Endothelial cell of umbilical vein (primary cell): ENCODE data around the gene POPDC3. TPM values are rescaled to one million over a fixed set of nuclear protein-coding genes. Genes with fewer than 3 reads are reported as not detected.

Source experiments
- BruUV-seq: library from RNA; stranded (reverse); fragments of 400-500 nt; replicated peaks from 2 replicates; lab custom pipeline; 2021; lab: Mats Ljungman, UMichigan
- CTCF ChIA-PET: fragments of 300-600, 350-600 bp; sonication (Branson Sonifier 250); formaldehyde crosslinking; loops from one replicate; lab custom pipeline; 2021; ENCODE audit warnings: antibody characterized with exemption, inconsistent platforms; lab: Charles Lee
- POLR2A ChIA-PET: fragments of 300-600, 350-600 bp; sonication (Branson Sonifier 250); formaldehyde crosslinking; loops from one replicate; lab custom pipeline; 2021; ENCODE audit warnings: antibody characterized with exemption, inconsistent platforms; lab: Charles Lee
- DNase-seq: peaks from one replicate; pipeline ENCODE4 v3.0.0-alpha.2; 2011; ENCODE audit warnings: low read depth, low spot score
- FAIRE-seq: peaks from 2 replicates; lab custom pipeline; 2011; peaks lifted over from hg19 to GRCh38; lab: Jason Lieb, UNC
- H2AFZ ChIP-seq: 2 replicates; pipeline ENCODE4 v1.6.0; 2012; ENCODE audit warnings: low read depth, low read length, control low read depth, inconsistent platforms
- H3K27ac ChIP-seq: 2 replicates; pipeline ENCODE4 v1.5.1; 2011; ENCODE audit warnings: low read depth, mild to moderate bottlenecking, control low read depth, low read length, moderate library complexity; ENCODE audit not compliant: insufficient read depth
- H3K27me3 ChIP-seq, 2 experiments: 2 replicates each; pipeline versions ENCODE4 v1.6.0 to v1.6.1; 2011; ENCODE audit warnings: low read length in 2 of 2, mixed read lengths in 1 of 2; ENCODE audit not compliant: control insufficient read depth in 2 of 2, insufficient read depth in 2 of 2
- H3K36me3 ChIP-seq, 2 experiments: 2 replicates in 1 of 2; 3 replicates in 1 of 2; pipeline ENCODE4 v1.5.1; 2011; ENCODE audit warnings: low read length in 2 of 2, mild to moderate bottlenecking in 1 of 2, moderate library complexity in 1 of 2; ENCODE audit not compliant: control insufficient read depth in 2 of 2, insufficient read depth in 2 of 2; ENCODE audit errors: extremely low read depth in 1 of 2
- H3K4me1 ChIP-seq: 3 replicates; pipeline ENCODE4 v1.5.1; 2011; ENCODE audit warnings: mild to moderate bottlenecking, low read length; ENCODE audit not compliant: control insufficient read depth, insufficient read depth; ENCODE audit errors: extremely low read depth
- H3K4me2 ChIP-seq: 2 replicates; pipeline ENCODE4 v1.6.1; 2011; ENCODE audit warnings: low read length, control low read depth, mixed read lengths; ENCODE audit not compliant: insufficient read depth
- H3K4me3 ChIP-seq, 3 experiments: fragments of 200-600 bp in 1 of 3; sonication (generic), shearing (Covaris generic) in 1 of 3; replicated peaks in 1 of 3; 2 replicates each; pipeline ENCODE4 v1.5.1; 2011 to 2016; ENCODE audit warnings: control low read depth in 3 of 3, low read length in 3 of 3, mild to moderate bottlenecking in 2 of 3, inconsistent platforms in 1 of 3, low read depth in 1 of 3, moderate library complexity in 1 of 3; ENCODE audit not compliant: insufficient read depth in 1 of 3
- H3K79me2 ChIP-seq: 2 replicates; pipeline ENCODE4 v1.6.0; 2012; ENCODE audit warnings: low read length, inconsistent platforms; ENCODE audit not compliant: control insufficient read depth, insufficient read depth
- H3K9ac ChIP-seq: replicated peaks from 2 replicates; pipeline ENCODE3; 2011; ENCODE audit warnings: low read length, control low read depth; ENCODE audit not compliant: insufficient read depth; ENCODE audit errors: extremely low read depth
- H3K9me1 ChIP-seq: replicated peaks from 3 replicates; pipeline ENCODE4 v1.6.0; 2011; ENCODE audit warnings: mild to moderate bottlenecking, low read length; ENCODE audit not compliant: control insufficient read depth, insufficient read depth; ENCODE audit errors: extremely low read depth
- H3K9me3 ChIP-seq: replicated peaks from 2 replicates; pipeline ENCODE4 v1.5.1; 2012; ENCODE audit warnings: low read length, inconsistent platforms; ENCODE audit not compliant: control insufficient read depth, insufficient read depth
- H4K20me1 ChIP-seq: replicated peaks from 2 replicates; pipeline ENCODE3; 2011; ENCODE audit warnings: mild to moderate bottlenecking, low read length; ENCODE audit not compliant: control insufficient read depth, insufficient read depth; ENCODE audit errors: extremely low read depth
- EZH2 ChIP-seq: IDR thresholded peaks from 2 replicates; pipeline ENCODE4 v1.6.1; 2012; ENCODE audit warnings: borderline replicate concordance, low read depth, mild to moderate bottlenecking, moderate library complexity, low read length, inconsistent platforms; ENCODE audit not compliant: severe bottlenecking
- FOS ChIP-seq: IDR thresholded peaks from 2 replicates; pipeline ENCODE4 v1.6.1; 2011; ENCODE audit warnings: mild to moderate bottlenecking, low read length, moderate library complexity, borderline replicate concordance; ENCODE audit not compliant: insufficient read depth
- GATA2 ChIP-seq: IDR thresholded peaks from 2 replicates; pipeline ENCODE4 v1.7.0; 2011; ENCODE audit warnings: low read depth, mild to moderate bottlenecking, moderate library complexity, mixed read lengths, low read length; ENCODE audit not compliant: insufficient read length, insufficient read depth
- JUN ChIP-seq: IDR thresholded peaks from 2 replicates; pipeline ENCODE4 v1.6.1; 2011; ENCODE audit warnings: borderline replicate concordance, low read depth; ENCODE audit not compliant: insufficient read length, insufficient read depth
- MYC ChIP-seq: IDR thresholded peaks from one replicate; pipeline ENCODE4 v1.6.1; 2011; ENCODE audit warnings: mild to moderate bottlenecking, low read depth, low read length
- POLR2A ChIP-seq: IDR thresholded peaks from 2 replicates; pipeline ENCODE4 v1.6.1; 2012; ENCODE audit warnings: low read depth, mild to moderate bottlenecking, control low read depth, low read length
- POLR2AphosphoS5 ChIP-seq: IDR thresholded peaks from 2 replicates; pipeline ENCODE4 v1.6.1; 2012; ENCODE audit warnings: low read depth, mild to moderate bottlenecking, control low read depth, low read length, moderate library complexity; ENCODE audit not compliant: insufficient read depth
- dilution Hi-C: fragments of 300-500 bp; cut with MboI; formaldehyde crosslinking; loops from one replicate; pipeline ENCODE4 v1.15.0; 2019; ENCODE audit warnings: low sequenced_read_pairs; ENCODE audit not compliant: extremely low pct_ligation_motif_present
- intact Hi-C: fragments of 100-400 bp; cut with micrococcal nuclease; formaldehyde crosslinking; loops from one replicate; pipeline ENCODE4 v1.10.0; 2022
- polyA plus RNA-seq, 4 experiments: library from polyadenylated mRNA; depleted of rRNA in 3 of 4; stranded (reverse) in 3 of 4; unstranded in 1 of 4; fragments of >200 nt; gene quantifications; 2 replicates each; pipeline versions ENCODE4 v1.2.1 to v1.2.3, GENCODE V29; 2011 to 2012; ENCODE audit warnings: missing spikeins in 1 of 4
- total RNA-seq: library from RNA; stranded (reverse); gene quantifications from 2 replicates; pipeline ENCODE4 v1.2.3, GENCODE V29; 2021
- TF ChIP-seq, protein P1 (sequence below): IDR thresholded peaks from 2 replicates; pipeline ENCODE4 v1.6.1; 2011; ENCODE audit not compliant: insufficient read depth, insufficient read length
- TF ChIP-seq, protein P2 (sequence below), 2 donors: IDR thresholded peaks; 1 replicate in 1 of 2; 2 replicates in 1 of 2; pipeline ENCODE4 v1.5.1; 2011; ENCODE audit warnings: low read length in 2 of 2, mild to moderate bottlenecking in 2 of 2, moderate library complexity in 2 of 2, control low read depth in 1 of 2, inconsistent platforms in 1 of 2, low read depth in 1 of 2; ENCODE audit not compliant: insufficient read depth in 1 of 2; ENCODE audit errors: extremely low read depth in 1 of 2

Gene POPDC3
- total and polyA plus RNA-seq, 2 donors (not counting 3 experiments of a cell fraction or from before 2014, with no cell fraction given) = 1.6 to 1.7 TPM

DNA sequence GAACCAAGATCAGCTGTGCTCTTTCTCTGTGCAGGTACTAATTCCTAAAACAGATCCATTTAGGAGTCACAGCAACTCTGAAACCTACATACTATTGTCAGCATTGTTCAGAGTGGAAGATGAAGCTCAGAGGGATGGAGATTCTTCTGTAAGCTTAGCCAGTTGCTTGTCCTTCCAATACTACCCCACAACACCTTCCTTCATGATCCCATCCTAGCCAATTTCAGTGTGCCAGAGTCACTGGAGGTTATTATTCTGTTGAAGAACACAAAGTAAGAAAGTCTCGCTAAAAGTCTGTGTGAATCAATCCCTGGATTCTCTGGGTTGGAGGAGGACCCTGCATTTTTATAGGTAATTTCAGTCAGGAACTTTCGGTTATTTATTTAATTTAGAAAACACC lies 2.3 kb downstream of the POPDC3 start:
- H3K4me2 ChIP-seq = no peak overlapping the region
- H3K36me3 ChIP-seq = no peaks in the 10 kb centered on the region
- CTCF ChIA-PET = interaction anchor here (1.0 to 1.6 kb wide), 2 partner anchors 33 to 90 kb away, joined by 3 read pairs; no protein-coding TSS in a partner anchor
- peaks cover 4% of the 10 kb centered on the region for H3K4me1 ChIP-seq
- FAIRE-seq = no peak
- dilution Hi-C loops (no loop called here), intact Hi-C loops (no loop called here)
- no peak overlapping the region for H3K4me3 ChIP-seq
- no peak overlapping the region for H2AFZ ChIP-seq
- H3K9me1 ChIP-seq = no peaks in the 10 kb centered on the region
- DNase-seq = no peak
- no TSS peak for BruUV-seq
- no peaks in the 10 kb centered on the region for H3K9me3 ChIP-seq
- TF ChIP-seq POLR2A = no peak
- TF ChIP-seq FOS = no peak
- TF ChIP-seq, protein P1, sequence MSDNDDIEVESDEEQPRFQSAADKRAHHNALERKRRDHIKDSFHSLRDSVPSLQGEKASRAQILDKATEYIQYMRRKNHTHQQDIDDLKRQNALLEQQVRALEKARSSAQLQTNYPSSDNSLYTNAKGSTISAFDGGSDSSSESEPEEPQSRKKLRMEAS = no peak
- TF ChIP-seq POLR2AphosphoS5 = no peak
- TF ChIP-seq GATA2 = no peak
- no peak for TF ChIP-seq EZH2
- TF ChIP-seq JUN = no peak
- no peak for TF ChIP-seq MYC
- TF ChIP-seq, protein P2, sequence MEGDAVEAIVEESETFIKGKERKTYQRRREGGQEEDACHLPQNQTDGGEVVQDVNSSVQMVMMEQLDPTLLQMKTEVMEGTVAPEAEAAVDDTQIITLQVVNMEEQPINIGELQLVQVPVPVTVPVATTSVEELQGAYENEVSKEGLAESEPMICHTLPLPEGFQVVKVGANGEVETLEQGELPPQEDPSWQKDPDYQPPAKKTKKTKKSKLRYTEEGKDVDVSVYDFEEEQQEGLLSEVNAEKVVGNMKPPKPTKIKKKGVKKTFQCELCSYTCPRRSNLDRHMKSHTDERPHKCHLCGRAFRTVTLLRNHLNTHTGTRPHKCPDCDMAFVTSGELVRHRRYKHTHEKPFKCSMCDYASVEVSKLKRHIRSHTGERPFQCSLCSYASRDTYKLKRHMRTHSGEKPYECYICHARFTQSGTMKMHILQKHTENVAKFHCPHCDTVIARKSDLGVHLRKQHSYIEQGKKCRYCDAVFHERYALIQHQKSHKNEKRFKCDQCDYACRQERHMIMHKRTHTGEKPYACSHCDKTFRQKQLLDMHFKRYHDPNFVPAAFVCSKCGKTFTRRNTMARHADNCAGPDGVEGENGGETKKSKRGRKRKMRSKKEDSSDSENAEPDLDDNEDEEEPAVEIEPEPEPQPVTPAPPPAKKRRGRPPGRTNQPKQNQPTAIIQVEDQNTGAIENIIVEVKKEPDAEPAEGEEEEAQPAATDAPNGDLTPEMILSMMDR (IDR thresholded peaks at IDR 0.05; ENCODE audit: extremely low read depth in 1 of 2, insufficient read depth in 1 of 2, low read depth in 1 of 2, low read length in 2 of 2) = no peak
- POLR2A ChIA-PET = no interaction called here
- no peaks in the 10 kb centered on the region for H3K79me2 ChIP-seq
- H4K20me1 ChIP-seq = no peaks in the 10 kb centered on the region
- H3K9ac ChIP-seq = no peak overlapping the region
- H3K27ac ChIP-seq = no peak overlapping the region
- H3K27me3 ChIP-seq = peaks cover 0 to 2% of the 10 kb centered on the region in 2 experiments
